Measurements from ENCODE around the gene PPIB.

Gene PPIB

DNA sequence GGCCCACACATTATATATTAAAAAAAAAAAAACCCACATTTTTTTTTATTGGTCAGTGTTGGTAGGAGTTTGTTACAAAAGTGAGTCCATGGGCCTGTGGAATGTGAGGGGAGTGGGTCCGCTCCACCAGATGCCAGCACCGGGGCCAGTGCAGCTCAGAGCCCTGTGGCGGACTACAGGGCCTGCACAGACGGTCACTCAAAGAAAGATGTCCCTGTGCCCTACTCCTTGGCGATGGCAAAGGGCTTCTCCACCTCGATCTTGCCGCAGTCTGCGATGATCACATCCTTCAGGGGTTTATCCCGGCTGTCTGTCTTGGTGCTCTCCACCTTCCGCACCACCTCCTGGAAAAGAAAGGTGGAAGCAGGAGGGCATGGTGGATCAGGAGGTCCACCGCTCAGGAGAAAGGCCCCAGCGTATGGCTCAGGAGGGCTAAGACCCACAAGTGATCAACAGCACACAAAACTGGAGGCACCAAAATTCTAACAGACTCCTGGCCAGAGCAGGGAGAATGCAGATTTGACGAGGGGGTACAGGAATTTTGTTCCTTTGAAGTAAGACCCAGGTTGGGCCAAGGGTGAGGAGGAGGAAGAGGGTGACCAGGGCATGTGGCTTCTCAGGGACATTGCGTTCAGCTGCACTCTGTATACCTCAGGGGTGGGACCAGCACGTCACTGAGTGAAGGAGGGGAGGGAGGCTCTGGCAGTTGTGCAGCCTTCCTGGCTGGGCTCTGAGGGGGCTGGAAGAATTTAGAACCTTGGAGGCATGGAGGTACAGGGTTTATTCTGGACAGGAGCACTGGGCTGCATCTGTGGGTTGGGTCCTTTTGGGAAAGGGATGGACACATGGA is 6.8 kb downstream of the PPIB start (continued):
- TF ChIP-seq ZNF19 (tag by site-specific recombination; IDR thresholded peaks at IDR 0.05; ENCODE audit: low read depth) = no peak

DNA sequence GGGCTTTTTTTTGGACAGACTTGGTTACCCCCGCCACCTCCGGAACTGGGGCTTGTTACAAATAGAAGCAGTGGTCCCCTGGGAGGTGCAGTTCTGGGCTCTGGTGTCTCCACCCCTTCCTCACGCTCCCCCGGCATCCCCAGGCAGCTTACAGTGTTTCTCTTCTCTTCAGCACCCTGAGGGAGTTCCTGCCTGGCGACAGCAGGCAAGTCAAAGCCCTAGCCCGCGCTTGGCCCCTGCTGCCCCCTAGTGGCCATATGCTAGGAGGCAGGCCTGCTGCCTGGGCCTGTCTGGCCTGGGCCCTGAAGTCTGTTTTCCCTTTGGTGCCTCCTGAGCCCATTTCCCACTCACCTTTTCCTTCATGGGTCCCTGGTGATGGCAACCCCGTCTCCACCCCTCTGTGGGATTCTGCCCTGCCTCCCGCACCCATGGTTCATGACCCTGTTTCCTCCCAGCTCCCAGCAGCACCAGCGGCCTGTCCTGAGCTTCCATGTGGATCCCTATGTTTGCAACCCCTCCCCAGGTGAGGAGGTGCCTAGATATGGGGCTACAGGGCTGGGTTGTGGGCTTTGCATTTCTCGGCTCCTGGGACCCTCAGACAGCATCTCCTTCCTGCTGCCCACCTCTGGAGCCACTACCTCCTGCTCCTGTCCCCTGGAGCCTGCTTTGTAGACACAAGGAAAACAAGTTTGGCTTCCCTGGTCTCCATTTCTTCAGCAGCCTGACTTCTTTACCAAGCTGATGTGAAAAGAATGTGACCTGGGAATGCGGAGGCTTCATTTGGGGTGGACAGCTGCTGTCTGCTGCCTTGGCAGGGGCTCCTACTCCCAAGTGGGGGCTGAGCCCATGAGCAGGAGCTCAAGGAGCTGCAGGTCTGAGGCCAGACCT is 9.1 kb downstream of the PPIB start:
- CTCF ChIA-PET = interaction anchor here (0.6 to 2.2 kb wide), 18 partner anchors 9 to 1826 kb away, joined by 3 to 16 read pairs (median 4); partner anchors contain the start of gene PPIB
- H3K4me1 ChIP-seq (ENCODE audit: control insufficient read depth, insufficient read depth, low read length) = peaks cover 2% of the 10 kb centered on the region; the same call in 1 of the 2 replicates
- POLR2A ChIA-PET = interaction anchor here (1.0 to 1.9 kb wide), 4 partner anchors 9 to 234 kb away, joined by 3 to 12 read pairs (median 6); partner anchors contain the start of genes CIAO2A, PPIB and TRIP4
- H3K27ac ChIP-seq (ENCODE audit: extremely low read depth, low read depth, low read length) = peak overlapping the region; percentile 48
- peaks cover 0 to 46% of the 10 kb centered on the region in 2 experiments; a peak in 1 of 3 replicates for H3K36me3 ChIP-seq (ENCODE audit: control insufficient read depth in 2 of 2, insufficient read depth in 1 of 2, low read length in 2 of 2)
- H3K9me3 ChIP-seq (ENCODE audit: control insufficient read depth, insufficient read depth, low read depth, low read length) = no peaks in the 10 kb centered on the region
- H3K4me3 ChIP-seq (ENCODE audit: low read depth, low read length) = no peak overlapping the region
- no peak for TF ChIP-seq ZNF169 (tag by site-specific recombination; IDR thresholded peaks at IDR 0.05)
- no peak for TF ChIP-seq ZNF391 (tag by site-specific recombination; IDR thresholded peaks at IDR 0.05; ENCODE audit: borderline replicate concordance, low read depth)
- TF ChIP-seq ZNF274 (IDR thresholded peaks at IDR 0.05; ENCODE audit: low read length) = no peak
- TF ChIP-seq ZNF274 (tag by site-specific recombination; IDR thresholded peaks at IDR 0.05; ENCODE audit: borderline replicate concordance) = no peak
- no peak for TF ChIP-seq ZBTB11 (tag by site-specific recombination; conservative IDR thresholded peaks at IDR 0.05; ENCODE audit: low read depth)
- TF ChIP-seq ZNF785 (tag by site-specific recombination; IDR thresholded peaks at IDR 0.05) = no peak
- TF ChIP-seq ZNF223 (tag by site-specific recombination; IDR thresholded peaks at IDR 0.05) = no peak
- no peak for TF ChIP-seq ZNF621 (tag by site-specific recombination; IDR thresholded peaks at IDR 0.05)
- TF ChIP-seq ZSCAN30 (tag by site-specific recombination; IDR thresholded peaks at IDR 0.05) = peak; percentile 74; the same call in 1 of the 2 replicates
- no peak for TF ChIP-seq ZBTB21 (tag by site-specific recombination; IDR thresholded peaks at IDR 0.05)
- no peak for TF ChIP-seq KLF8 (tag by site-specific recombination; IDR thresholded peaks at IDR 0.05)
- TF ChIP-seq ZSCAN23 (tag by site-specific recombination; IDR thresholded peaks at IDR 0.05) = no peak
- TF ChIP-seq ZFP41 (tag by site-specific recombination; IDR thresholded peaks at IDR 0.05; ENCODE audit: borderline replicate concordance) = no peak
- TF ChIP-seq, protein P1, sequence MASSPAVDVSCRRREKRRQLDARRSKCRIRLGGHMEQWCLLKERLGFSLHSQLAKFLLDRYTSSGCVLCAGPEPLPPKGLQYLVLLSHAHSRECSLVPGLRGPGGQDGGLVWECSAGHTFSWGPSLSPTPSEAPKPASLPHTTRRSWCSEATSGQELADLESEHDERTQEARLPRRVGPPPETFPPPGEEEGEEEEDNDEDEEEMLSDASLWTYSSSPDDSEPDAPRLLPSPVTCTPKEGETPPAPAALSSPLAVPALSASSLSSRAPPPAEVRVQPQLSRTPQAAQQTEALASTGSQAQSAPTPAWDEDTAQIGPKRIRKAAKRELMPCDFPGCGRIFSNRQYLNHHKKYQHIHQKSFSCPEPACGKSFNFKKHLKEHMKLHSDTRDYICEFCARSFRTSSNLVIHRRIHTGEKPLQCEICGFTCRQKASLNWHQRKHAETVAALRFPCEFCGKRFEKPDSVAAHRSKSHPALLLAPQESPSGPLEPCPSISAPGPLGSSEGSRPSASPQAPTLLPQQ (tag by site-specific recombination; IDR thresholded peaks at IDR 0.05) = peak; percentile 35; the same call in 1 of the 2 replicates
- no peak for TF ChIP-seq ZNF624 (tag by site-specific recombination; IDR thresholded peaks at IDR 0.05)
- TF ChIP-seq GLIS2 (tag by site-specific recombination; IDR thresholded peaks at IDR 0.05) = peak; percentile 29; the same call in 1 of the 2 replicates
- no peak for TF ChIP-seq ZNF544 (tag by site-specific recombination; IDR thresholded peaks at IDR 0.05)
- no peak for TF ChIP-seq ZNF513 (tag by site-specific recombination; IDR thresholded peaks at IDR 0.05)
- TF ChIP-seq ZNF157 (tag by site-specific recombination; IDR thresholded peaks at IDR 0.05) = no peak
- TF ChIP-seq, protein P2, sequence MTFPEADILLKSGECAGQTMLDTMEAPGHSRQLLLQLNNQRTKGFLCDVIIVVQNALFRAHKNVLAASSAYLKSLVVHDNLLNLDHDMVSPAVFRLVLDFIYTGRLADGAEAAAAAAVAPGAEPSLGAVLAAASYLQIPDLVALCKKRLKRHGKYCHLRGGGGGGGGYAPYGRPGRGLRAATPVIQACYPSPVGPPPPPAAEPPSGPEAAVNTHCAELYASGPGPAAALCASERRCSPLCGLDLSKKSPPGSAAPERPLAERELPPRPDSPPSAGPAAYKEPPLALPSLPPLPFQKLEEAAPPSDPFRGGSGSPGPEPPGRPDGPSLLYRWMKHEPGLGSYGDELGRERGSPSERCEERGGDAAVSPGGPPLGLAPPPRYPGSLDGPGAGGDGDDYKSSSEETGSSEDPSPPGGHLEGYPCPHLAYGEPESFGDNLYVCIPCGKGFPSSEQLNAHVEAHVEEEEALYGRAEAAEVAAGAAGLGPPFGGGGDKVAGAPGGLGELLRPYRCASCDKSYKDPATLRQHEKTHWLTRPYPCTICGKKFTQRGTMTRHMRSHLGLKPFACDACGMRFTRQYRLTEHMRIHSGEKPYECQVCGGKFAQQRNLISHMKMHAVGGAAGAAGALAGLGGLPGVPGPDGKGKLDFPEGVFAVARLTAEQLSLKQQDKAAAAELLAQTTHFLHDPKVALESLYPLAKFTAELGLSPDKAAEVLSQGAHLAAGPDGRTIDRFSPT (tag by site-specific recombination; IDR thresholded peaks at IDR 0.05) = no peak
- TF ChIP-seq, protein P3, sequence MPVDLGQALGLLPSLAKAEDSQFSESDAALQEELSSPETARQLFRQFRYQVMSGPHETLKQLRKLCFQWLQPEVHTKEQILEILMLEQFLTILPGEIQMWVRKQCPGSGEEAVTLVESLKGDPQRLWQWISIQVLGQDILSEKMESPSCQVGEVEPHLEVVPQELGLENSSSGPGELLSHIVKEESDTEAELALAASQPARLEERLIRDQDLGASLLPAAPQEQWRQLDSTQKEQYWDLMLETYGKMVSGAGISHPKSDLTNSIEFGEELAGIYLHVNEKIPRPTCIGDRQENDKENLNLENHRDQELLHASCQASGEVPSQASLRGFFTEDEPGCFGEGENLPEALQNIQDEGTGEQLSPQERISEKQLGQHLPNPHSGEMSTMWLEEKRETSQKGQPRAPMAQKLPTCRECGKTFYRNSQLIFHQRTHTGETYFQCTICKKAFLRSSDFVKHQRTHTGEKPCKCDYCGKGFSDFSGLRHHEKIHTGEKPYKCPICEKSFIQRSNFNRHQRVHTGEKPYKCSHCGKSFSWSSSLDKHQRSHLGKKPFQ (tag by site-specific recombination; IDR thresholded peaks at IDR 0.05) = no peak
- TF ChIP-seq ZNF335 (tag by site-specific recombination; conservative IDR thresholded peaks at IDR 0.05) = peak; percentile 37; the same call in 1 of the 2 replicates
